Measurements from ENCODE around the gene ROBO1. TPM values are rescaled to one million over a fixed set of nuclear protein-coding genes. Genes with fewer than 3 reads are reported as not detected.
"Not testable (repeated sequence)": the region's sequence is repeated elsewhere in the genome, so short reads cannot be mapped to it uniquely, and the experiment has no call there.

ROBO1 gene
- polyA plus RNA-seq, 1 donor (not counting 4 experiments of a cell fraction or from before 2014, with no cell fraction given): 27.1 TPM

DNA sequence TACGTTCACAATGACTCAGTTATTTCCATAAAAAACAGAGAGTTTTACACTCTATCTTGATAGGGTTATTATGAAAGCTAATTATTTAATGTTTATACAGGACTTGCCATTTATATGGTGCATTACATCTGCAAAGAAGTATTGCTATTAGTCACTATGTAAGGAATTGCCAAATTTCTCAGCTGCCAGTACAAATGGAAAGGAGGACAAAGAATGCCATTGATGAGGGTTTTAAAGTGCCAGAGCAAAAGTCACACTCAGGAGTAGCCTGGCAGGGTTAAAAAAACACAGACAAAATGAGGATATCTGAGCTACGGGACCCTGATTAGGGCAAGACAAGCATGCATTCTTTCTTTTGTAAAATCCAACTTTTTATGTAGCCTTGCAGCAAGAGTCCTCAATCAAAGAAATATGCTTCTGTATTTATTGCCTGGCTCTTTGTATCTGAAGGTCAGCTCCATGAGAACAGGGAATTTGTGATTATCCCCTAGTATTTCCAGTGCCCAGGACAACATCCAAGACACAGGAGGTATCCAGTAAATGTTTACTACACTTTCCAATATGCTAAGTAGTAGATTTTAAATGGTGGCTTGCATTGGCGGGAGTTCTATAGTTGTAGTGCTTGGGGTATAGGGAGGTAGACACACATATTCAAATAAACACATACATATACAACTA lies 1013.6 kb downstream of the ROBO1 start:
- no peak overlapping the region for H3K9ac ChIP-seq (ENCODE audit: control insufficient read depth, extremely low read depth, insufficient read depth, low read length)
- no peaks in the 10 kb centered on the region for H3K9me3 ChIP-seq (ENCODE audit: control insufficient read depth, low read depth, low read length)
- H3K27ac ChIP-seq (ENCODE audit: control insufficient read depth, insufficient read depth, low read length): no peak overlapping the region
- peak overlapping the region; percentile 23 for H3K4me2 ChIP-seq (ENCODE audit: control insufficient read depth, extremely low read depth, insufficient read depth, low read depth, low read length)
- no peaks in the 10 kb centered on the region for H3K27me3 ChIP-seq (ENCODE audit: control insufficient read depth, extremely low read depth, insufficient read depth, low read length)
- no peak overlapping the region for H3K4me3 ChIP-seq (ENCODE audit: control insufficient read depth in 2 of 3, extremely low read depth in 1 of 3, insufficient read depth in 2 of 3, low read depth in 1 of 3, low read length in 3 of 3)
- no peaks in the 10 kb centered on the region for H3K9me1 ChIP-seq (ENCODE audit: control insufficient read depth, extremely low read depth, insufficient read depth, low read length)
- H3K4me1 ChIP-seq (ENCODE audit: control insufficient read depth, extremely low read depth, insufficient read depth, low read length): peaks cover 18% of the 10 kb centered on the region
- H3K36me3 ChIP-seq (ENCODE audit: control insufficient read depth in 2 of 2, extremely low read depth in 1 of 2, insufficient read depth in 2 of 2, low read length in 2 of 2): no peaks in the 10 kb centered on the region
- H4K20me1 ChIP-seq (ENCODE audit: control insufficient read depth, extremely low read depth, insufficient read depth, low read length): no peaks in the 10 kb centered on the region
- dilution Hi-C loops (cut with MboI; ENCODE audit: extremely low pct_ligation_motif_present, low sequenced_read_pairs): no loop called here
- TF ChIP-seq EZH2 (IDR thresholded peaks at IDR 0.05; ENCODE audit: low read length): no peak
- TF ChIP-seq, protein P1, sequence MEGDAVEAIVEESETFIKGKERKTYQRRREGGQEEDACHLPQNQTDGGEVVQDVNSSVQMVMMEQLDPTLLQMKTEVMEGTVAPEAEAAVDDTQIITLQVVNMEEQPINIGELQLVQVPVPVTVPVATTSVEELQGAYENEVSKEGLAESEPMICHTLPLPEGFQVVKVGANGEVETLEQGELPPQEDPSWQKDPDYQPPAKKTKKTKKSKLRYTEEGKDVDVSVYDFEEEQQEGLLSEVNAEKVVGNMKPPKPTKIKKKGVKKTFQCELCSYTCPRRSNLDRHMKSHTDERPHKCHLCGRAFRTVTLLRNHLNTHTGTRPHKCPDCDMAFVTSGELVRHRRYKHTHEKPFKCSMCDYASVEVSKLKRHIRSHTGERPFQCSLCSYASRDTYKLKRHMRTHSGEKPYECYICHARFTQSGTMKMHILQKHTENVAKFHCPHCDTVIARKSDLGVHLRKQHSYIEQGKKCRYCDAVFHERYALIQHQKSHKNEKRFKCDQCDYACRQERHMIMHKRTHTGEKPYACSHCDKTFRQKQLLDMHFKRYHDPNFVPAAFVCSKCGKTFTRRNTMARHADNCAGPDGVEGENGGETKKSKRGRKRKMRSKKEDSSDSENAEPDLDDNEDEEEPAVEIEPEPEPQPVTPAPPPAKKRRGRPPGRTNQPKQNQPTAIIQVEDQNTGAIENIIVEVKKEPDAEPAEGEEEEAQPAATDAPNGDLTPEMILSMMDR (optimal IDR thresholded peaks at IDR 0.05 in 1 of 3, IDR thresholded peaks at IDR 0.05 in 1 of 3, conservative IDR thresholded peaks at IDR 0.05 in 1 of 3; ENCODE audit: extremely low read depth in 1 of 3, insufficient read depth in 2 of 3, low read length in 3 of 3): no peak
- no peak for DNase-seq (ENCODE audit: low read depth, low spot score)
- no peak overlapping the region for H2AFZ ChIP-seq (ENCODE audit: control insufficient read depth, low read length)
- FAIRE-seq: peak; percentile 71
- H3K79me2 ChIP-seq (ENCODE audit: control insufficient read depth, insufficient read depth, low read length): no peaks in the 10 kb centered on the region

DNA sequence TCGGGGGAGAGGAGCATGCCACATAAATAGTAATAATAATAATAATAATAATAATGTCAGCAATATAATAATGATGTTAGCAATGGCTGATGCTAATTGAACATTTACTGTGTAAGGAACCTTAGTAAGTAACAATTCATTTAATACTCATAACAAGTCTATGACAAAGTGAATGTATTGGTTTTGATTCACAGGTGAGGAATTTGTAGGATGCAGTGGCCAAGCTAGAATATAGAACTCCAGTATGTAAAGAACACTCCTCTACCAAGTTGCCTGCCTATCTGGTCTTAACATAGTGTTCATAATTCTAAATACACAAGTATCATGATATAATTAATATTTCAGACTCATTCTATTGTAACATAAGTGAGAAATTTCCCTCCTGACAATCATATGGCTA lies 1016.5 kb downstream of the ROBO1 start:
- no peaks in the 10 kb centered on the region for H4K20me1 ChIP-seq (ENCODE audit: control insufficient read depth, extremely low read depth, insufficient read depth, low read length)
- no peaks in the 10 kb centered on the region for H3K9me1 ChIP-seq (ENCODE audit: control insufficient read depth, extremely low read depth, insufficient read depth, low read length)
- TF ChIP-seq, protein P1 (optimal IDR thresholded peaks at IDR 0.05 in 1 of 3, IDR thresholded peaks at IDR 0.05 in 1 of 3, conservative IDR thresholded peaks at IDR 0.05 in 1 of 3; ENCODE audit: extremely low read depth in 1 of 3, insufficient read depth in 2 of 3, low read length in 3 of 3): no peak
- TF ChIP-seq EZH2 (IDR thresholded peaks at IDR 0.05; ENCODE audit: low read length): no peak
- H3K27ac ChIP-seq (ENCODE audit: control insufficient read depth, insufficient read depth, low read length): no peak overlapping the region
- no peak overlapping the region for H2AFZ ChIP-seq (ENCODE audit: control insufficient read depth, low read length)
- H3K4me3 ChIP-seq (ENCODE audit: control insufficient read depth in 2 of 3, extremely low read depth in 1 of 3, insufficient read depth in 2 of 3, low read depth in 1 of 3, low read length in 3 of 3): no peak overlapping the region
- DNase-seq (ENCODE audit: low read depth, low spot score) (no peak), FAIRE-seq (no peak)
- dilution Hi-C loops (cut with MboI; ENCODE audit: extremely low pct_ligation_motif_present, low sequenced_read_pairs): no loop called here
- H3K4me2 ChIP-seq (ENCODE audit: control insufficient read depth, extremely low read depth, insufficient read depth, low read depth, low read length): no peak overlapping the region
- H3K36me3 ChIP-seq (ENCODE audit: control insufficient read depth in 2 of 2, extremely low read depth in 1 of 2, insufficient read depth in 2 of 2, low read length in 2 of 2): no peaks in the 10 kb centered on the region
- H3K27me3 ChIP-seq (ENCODE audit: control insufficient read depth, extremely low read depth, insufficient read depth, low read length): no peaks in the 10 kb centered on the region
- H3K9me3 ChIP-seq (ENCODE audit: control insufficient read depth, low read depth, low read length): no peaks in the 10 kb centered on the region
- no peaks in the 10 kb centered on the region for H3K79me2 ChIP-seq (ENCODE audit: control insufficient read depth, insufficient read depth, low read length)
- H3K4me1 ChIP-seq (ENCODE audit: control insufficient read depth, extremely low read depth, insufficient read depth, low read length): peaks cover 18% of the 10 kb centered on the region
- no peak overlapping the region for H3K9ac ChIP-seq (ENCODE audit: control insufficient read depth, extremely low read depth, insufficient read depth, low read length)

DNA sequence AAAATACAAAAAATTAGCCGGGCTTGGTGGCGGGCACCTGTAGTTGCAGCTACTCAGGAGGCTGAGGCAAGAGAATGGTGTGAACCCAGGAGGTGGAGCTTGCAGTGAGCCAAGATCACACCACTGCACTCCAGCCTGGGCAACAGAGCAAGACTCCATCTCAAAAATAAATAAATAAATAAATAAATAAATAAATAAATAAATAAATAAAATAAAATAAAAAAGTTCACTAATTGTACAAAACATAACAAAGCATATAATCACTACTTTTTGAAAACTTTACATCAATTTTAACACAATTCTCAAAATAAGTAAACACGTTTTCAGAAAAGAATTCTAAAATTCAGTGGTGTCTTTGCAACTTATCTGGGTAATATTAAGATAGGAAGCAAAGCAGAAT lies 1017.5 kb downstream of the ROBO1 start:
- H3K79me2 ChIP-seq (ENCODE audit: control insufficient read depth, insufficient read depth, low read length); H4K20me1 ChIP-seq (ENCODE audit: control insufficient read depth, extremely low read depth, insufficient read depth, low read length); H3K9me1 ChIP-seq (ENCODE audit: control insufficient read depth, extremely low read depth, insufficient read depth, low read length); H3K4me2 ChIP-seq (ENCODE audit: control insufficient read depth, extremely low read depth, insufficient read depth, low read depth, low read length); H3K9me3 ChIP-seq (ENCODE audit: control insufficient read depth, low read depth, low read length); H3K27ac ChIP-seq (ENCODE audit: control insufficient read depth, insufficient read depth, low read length); H3K27me3 ChIP-seq (ENCODE audit: control insufficient read depth, extremely low read depth, insufficient read depth, low read length); H2AFZ ChIP-seq (ENCODE audit: control insufficient read depth, low read length); dilution Hi-C loops (cut with MboI; ENCODE audit: extremely low pct_ligation_motif_present, low sequenced_read_pairs); DNase-seq (ENCODE audit: low read depth, low spot score); H3K36me3 ChIP-seq (ENCODE audit: control insufficient read depth in 2 of 2, extremely low read depth in 1 of 2, insufficient read depth in 2 of 2, low read length in 2 of 2); FAIRE-seq; H3K9ac ChIP-seq (ENCODE audit: control insufficient read depth, extremely low read depth, insufficient read depth, low read length); H3K4me3 ChIP-seq (ENCODE audit: control insufficient read depth in 2 of 3, extremely low read depth in 1 of 3, insufficient read depth in 2 of 3, low read depth in 1 of 3, low read length in 3 of 3): not testable (repeated sequence)
- peaks cover 18% of the 10 kb centered on the region for H3K4me1 ChIP-seq (ENCODE audit: control insufficient read depth, extremely low read depth, insufficient read depth, low read length)
